Ammon's horn (tissue), 1 donor: Measurements from ENCODE around the gene TAMM41.
"Not testable (repeated sequence)": the region's sequence is repeated elsewhere in the genome, so short reads cannot be mapped to it uniquely, and the experiment has no call there.

Source experiments
- DNase-seq: peaks from one replicate; pipeline ENCODE4 v3.0.0-alpha.2; 2016; ENCODE audit warnings: low spot score

The TAMM41 gene

GRCh38 chr3:11815111-11815510 lies 31.6 kb downstream of the TAMM41 start:
- DNase-seq = no peak

GRCh38 chr3:11814663-11815062 lies 32.0 kb downstream of the TAMM41 start:
- DNase-seq = no peak

GRCh38 chr3:11810276-11810675 lies 36.4 kb downstream of the TAMM41 start:
- no peak for DNase-seq

- DNase-seq = no peak
Observed at GRCh38 chr3:11808231-11808630, 38.5 kb downstream of the TAMM41 start.

- DNase-seq = no peak
Observed at GRCh38 chr3:11807686-11808085, 39.0 kb downstream of the TAMM41 start.

- DNase-seq = no peak
Observed at GRCh38 chr3:11805716-11806115, 41.0 kb downstream of the TAMM41 start.

GRCh38 chr3:11803977-11804892 lies 42.5 kb downstream of the TAMM41 start:
- peak; percentile 67 for DNase-seq

- no peak for DNase-seq
Observed at GRCh38 chr3:11799791-11800190, 46.9 kb downstream of the TAMM41 start.

- DNase-seq = no peak
Observed at GRCh38 chr3:11794927-11795326, 51.8 kb downstream of the TAMM41 start.

GRCh38 chr3:11791339-11792200 lies 55.1 kb downstream of the TAMM41 start:
- no peak for DNase-seq

GRCh38 chr3:11789412-11789811 lies 57.3 kb downstream of the TAMM41 start:
- no peak for DNase-seq

- DNase-seq = no peak
Observed at GRCh38 chr3:11784971-11785377, 61.7 kb downstream of the TAMM41 start.

- DNase-seq = no peak
Observed at GRCh38 chr3:11780341-11780740, 66.3 kb downstream of the TAMM41 start.

- DNase-seq = no peak
Observed at GRCh38 chr3:11779626-11780025, 67.1 kb downstream of the TAMM41 start.

- no peak for DNase-seq
Observed at GRCh38 chr3:11778248-11778647, 68.4 kb downstream of the TAMM41 start.

- no peak for DNase-seq
Observed at GRCh38 chr3:11776346-11776745, 70.3 kb downstream of the TAMM41 start.

- DNase-seq = no peak
Observed at GRCh38 chr3:11775493-11775892, 71.2 kb downstream of the TAMM41 start.

GRCh38 chr3:11774296-11774877 lies 72.3 kb downstream of the TAMM41 start:
- DNase-seq = peak; percentile 63

- DNase-seq = not testable (repeated sequence)
Observed at GRCh38 chr3:11771931-11772330, 74.8 kb downstream of the TAMM41 start.

GRCh38 chr3:11770477-11771391 lies 76.0 kb downstream of the TAMM41 start:
- peak; percentile 85 for DNase-seq

GRCh38 chr3:11769704-11770476 lies 76.8 kb downstream of the TAMM41 start:
- DNase-seq = no peak
